ENCODE data around the gene LCN9.
"Not testable (repeated sequence)": the region's sequence is repeated elsewhere in the genome, so short reads cannot be mapped to it uniquely, and the experiment has no call there.

Gene LCN9

GRCh38 chr9:135647884-135648283, 15.2 kb upstream of the LCN9 start:
- DNase-seq (ENCODE audit: low spot score) = no peak

- DNase-seq (ENCODE audit: low spot score) = no peak
Observed at GRCh38 chr9:135648494-135649410, 14.4 kb upstream of the LCN9 start.

GRCh38 chr9:135649508-135649907, 13.6 kb upstream of the LCN9 start:
- DNase-seq (ENCODE audit: low spot score) = no peak

- no peak for DNase-seq (ENCODE audit: low spot score)
Observed at GRCh38 chr9:135650408-135650807, 12.7 kb upstream of the LCN9 start.

GRCh38 chr9:135655317-135655716, 7.8 kb upstream of the LCN9 start:
- DNase-seq (ENCODE audit: low spot score) = no peak

GRCh38 chr9:135657416-135657815, 5.7 kb upstream of the LCN9 start:
- DNase-seq (ENCODE audit: low spot score) = no peak

GRCh38 chr9:135659252-135659651, 3.9 kb upstream of the LCN9 start:
- DNase-seq (ENCODE audit: low spot score) = no peak

GRCh38 chr9:135660407-135660806, 2.7 kb upstream of the LCN9 start:
- DNase-seq (ENCODE audit: low spot score) = no peak

GRCh38 chr9:135661816-135662560, 1.1 kb upstream of the LCN9 start:
- no peak for DNase-seq (ENCODE audit: low spot score)

GRCh38 chr9:135663451-135663770, 302 bp downstream of the LCN9 start:
- no peak for DNase-seq (ENCODE audit: low spot score)

GRCh38 chr9:135663857-135664256, 748 bp downstream of the LCN9 start:
- no peak for DNase-seq (ENCODE audit: low spot score)

GRCh38 chr9:135664266-135664665, 1.2 kb downstream of the LCN9 start:
- DNase-seq (ENCODE audit: low spot score) = no peak

GRCh38 chr9:135664801-135665794, 2.0 kb downstream of the LCN9 start:
- DNase-seq (ENCODE audit: low spot score) = no peak

GRCh38 chr9:135665795-135666189, 2.7 kb downstream of the LCN9 start:
- no peak for DNase-seq (ENCODE audit: low spot score)

- no peak for DNase-seq (ENCODE audit: low spot score)
Observed at GRCh38 chr9:135666534-135667462, 3.7 kb downstream of the LCN9 start.

- no peak for DNase-seq (ENCODE audit: low spot score)
Observed at GRCh38 chr9:135667463-135668001, 4.4 kb downstream of the LCN9 start.

GRCh38 chr9:135669018-135669417, 5.9 kb downstream of the LCN9 start:
- not testable (repeated sequence) for DNase-seq (ENCODE audit: low spot score)

- DNase-seq (ENCODE audit: low spot score) = no peak
Observed at GRCh38 chr9:135669616-135670285, 6.6 kb downstream of the LCN9 start.

- no peak for DNase-seq (ENCODE audit: low spot score)
Observed at GRCh38 chr9:135670721-135671590, 7.8 kb downstream of the LCN9 start.

Measured in COLO829 (cell line).